Tibial artery (tissue), 4 donors: ENCODE results near the gene RGP1.

Experiments used
- DNase-seq, 2 donors: peaks; one replicate each; pipeline ENCODE4 v3.0.0-alpha.2; 2019
- H3K27ac ChIP-seq, 2 donors: fragments of 200-600 bp; sonication (generic) in 1 of 2; 1 replicate in 1 of 2; 2 replicates in 1 of 2; pipeline ENCODE4 v1.5.1; 2018 to 2019; ENCODE audit warnings: mild to moderate bottlenecking in 1 of 2
- H3K27me3 ChIP-seq, 2 donors: fragments of 200-600 bp; sonication (generic) in 1 of 2; one replicate each; pipeline versions ENCODE4 v1.5.1 to v1.6.0; 2016 to 2019
- H3K36me3 ChIP-seq, 3 donors: fragments of 200-600 bp; sonication (generic) in 2 of 3; one replicate each; pipeline ENCODE4 v1.5.1; 2016 to 2019; ENCODE audit warnings: mild to moderate bottlenecking in 2 of 3
- H3K4me1 ChIP-seq, 4 donors: fragments of 200-600 bp; sonication (generic) in 2 of 4; 1 replicate in 3 of 4; 2 replicates in 1 of 4; pipeline ENCODE4 v1.5.1; 2016 to 2019
- H3K4me3 ChIP-seq, 2 donors: fragments of 200-600 bp; sonication (generic) in 1 of 2; 1 replicate in 1 of 2; 2 replicates in 1 of 2; pipeline ENCODE4 v1.5.1; 2018 to 2019; ENCODE audit warnings: mild to moderate bottlenecking in 2 of 2
- H3K9me3 ChIP-seq, 3 donors: fragments of 200-600 bp; sonication (generic) in 1 of 3; one replicate each; pipeline ENCODE4 v1.5.1; 2016 to 2019
- intact Hi-C: fragments of 100-400 bp; cut with DNase I; formaldehyde crosslinking; loops from one replicate; pipeline ENCODE4 v1.15.0; 2023; ENCODE audit warnings: low total_unique reads
- TF ChIP-seq, protein P1 (sequence below), 2 experiments: fragments of 200-600 bp in 1 of 2; fragments of 450-650 bp in 1 of 2; IDR thresholded peaks; one replicate each; pipeline ENCODE4 v1.5.1; 2017 to 2019; ENCODE audit warnings: antibody characterized with exemption in 2 of 2, mild to moderate bottlenecking in 1 of 2, moderate library complexity in 1 of 2

The RGP1 gene

DNA sequence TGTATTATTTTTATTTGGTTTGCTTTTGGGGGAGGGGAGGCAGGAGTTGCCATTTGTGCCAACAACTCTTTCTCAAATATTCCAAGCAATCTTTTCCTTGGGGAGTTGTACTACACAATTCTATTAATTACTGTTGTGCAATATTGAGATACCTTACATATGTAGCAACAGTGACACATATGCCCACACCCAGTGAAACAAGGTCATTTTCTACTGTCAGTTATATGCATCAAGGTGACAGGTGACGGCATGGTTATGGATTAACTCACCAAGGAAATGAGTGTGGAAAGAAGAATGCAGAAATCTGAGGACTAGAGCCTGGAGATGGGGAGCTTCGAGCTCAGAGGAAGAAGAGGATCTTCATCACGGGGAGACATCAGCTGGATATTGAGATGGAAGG, 22.9 kb downstream of the RGP1 start:
- Histone ChIP-seq H3K4me1 (peaks cover 0 to 23% (median 18%) of the 10 kb centered on the region in 4 donors), H3K27ac (no peak overlapping the region), H3K4me3 (no peak overlapping the region), H3K9me3 (no peaks in the 10 kb centered on the region), H3K27me3 (no peaks in the 10 kb centered on the region), H3K36me3 (no peaks in the 10 kb centered on the region)
- DNase-seq: no peak
- TF ChIP-seq, protein P1, sequence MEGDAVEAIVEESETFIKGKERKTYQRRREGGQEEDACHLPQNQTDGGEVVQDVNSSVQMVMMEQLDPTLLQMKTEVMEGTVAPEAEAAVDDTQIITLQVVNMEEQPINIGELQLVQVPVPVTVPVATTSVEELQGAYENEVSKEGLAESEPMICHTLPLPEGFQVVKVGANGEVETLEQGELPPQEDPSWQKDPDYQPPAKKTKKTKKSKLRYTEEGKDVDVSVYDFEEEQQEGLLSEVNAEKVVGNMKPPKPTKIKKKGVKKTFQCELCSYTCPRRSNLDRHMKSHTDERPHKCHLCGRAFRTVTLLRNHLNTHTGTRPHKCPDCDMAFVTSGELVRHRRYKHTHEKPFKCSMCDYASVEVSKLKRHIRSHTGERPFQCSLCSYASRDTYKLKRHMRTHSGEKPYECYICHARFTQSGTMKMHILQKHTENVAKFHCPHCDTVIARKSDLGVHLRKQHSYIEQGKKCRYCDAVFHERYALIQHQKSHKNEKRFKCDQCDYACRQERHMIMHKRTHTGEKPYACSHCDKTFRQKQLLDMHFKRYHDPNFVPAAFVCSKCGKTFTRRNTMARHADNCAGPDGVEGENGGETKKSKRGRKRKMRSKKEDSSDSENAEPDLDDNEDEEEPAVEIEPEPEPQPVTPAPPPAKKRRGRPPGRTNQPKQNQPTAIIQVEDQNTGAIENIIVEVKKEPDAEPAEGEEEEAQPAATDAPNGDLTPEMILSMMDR (IDR thresholded peaks at IDR 0.05): no peak
- intact Hi-C loops: no loop called here

DNA sequence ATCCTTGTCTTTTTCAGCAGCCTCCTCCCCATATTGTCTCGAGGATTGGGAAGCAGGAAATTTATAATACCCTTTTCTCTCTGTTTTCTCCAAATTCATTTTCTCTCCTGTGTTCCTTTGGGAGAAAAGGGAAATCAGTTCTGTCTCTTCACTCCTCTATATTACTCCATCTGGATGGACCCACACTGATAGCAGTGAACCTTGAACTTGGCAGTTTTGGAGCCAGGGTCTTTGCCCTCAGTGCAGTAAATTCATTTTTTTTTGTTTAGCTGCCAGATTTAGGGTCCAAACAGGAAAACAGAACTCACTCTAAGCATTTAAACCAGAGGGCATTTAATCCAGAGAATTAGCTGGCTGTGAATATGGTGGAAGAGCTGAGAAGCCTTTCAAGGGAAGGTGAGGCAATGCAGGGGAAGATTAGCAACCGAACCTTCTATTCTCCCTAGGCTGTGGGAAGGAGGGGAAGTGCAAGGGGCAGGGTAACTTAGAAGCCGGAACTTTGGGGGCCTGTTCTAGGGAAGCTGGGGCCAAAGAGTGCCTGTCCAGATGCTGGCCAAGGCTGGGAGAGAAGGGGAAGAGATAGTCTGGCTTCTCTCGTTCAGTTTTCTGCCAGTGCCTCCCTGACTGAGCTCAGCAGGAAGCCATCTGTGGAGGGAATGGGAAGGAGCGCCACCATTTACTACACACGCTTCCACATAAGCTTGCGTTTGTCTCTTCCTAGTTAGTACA, 26.0 kb downstream of the RGP1 start:
- H3K27ac ChIP-seq: no peak overlapping the region
- no peak overlapping the region for H3K4me3 ChIP-seq
- peak in 1 of 2 donors; percentile 34 for DNase-seq
- H3K9me3 ChIP-seq: no peaks in the 10 kb centered on the region
- H3K4me1 ChIP-seq: peaks cover 0 to 20% (median 18%) of the 10 kb centered on the region in 4 donors
- no peaks in the 10 kb centered on the region for H3K36me3 ChIP-seq
- no peaks in the 10 kb centered on the region for H3K27me3 ChIP-seq
- TF ChIP-seq, protein P1 (IDR thresholded peaks at IDR 0.05): no peak
- intact Hi-C loops: no loop called here

DNA sequence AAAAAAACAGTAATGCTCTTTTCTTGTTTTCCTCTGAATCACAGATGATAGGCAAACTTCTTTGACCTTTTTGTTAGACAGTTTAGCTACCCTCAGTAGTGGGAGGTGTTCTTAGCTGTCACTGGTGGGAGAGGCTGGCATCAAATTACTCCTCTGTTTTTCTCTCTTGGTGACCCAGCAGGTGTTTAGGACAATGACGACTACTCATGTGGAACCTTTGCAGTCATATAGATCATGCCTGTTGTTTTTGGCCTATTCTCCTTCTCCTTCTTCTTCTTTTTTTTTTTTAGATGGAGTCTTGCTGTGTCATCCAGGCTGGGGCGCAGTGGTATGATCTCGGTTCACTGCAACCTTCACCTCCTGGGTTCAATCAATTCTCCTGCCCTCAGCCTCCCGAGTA, 26.9 kb downstream of the RGP1 start:
- H3K4me1 ChIP-seq: peaks cover 0 to 11% (median 10%) of the 10 kb centered on the region in 4 donors
- intact Hi-C loops: no loop called here
- no peak overlapping the region for H3K27ac ChIP-seq
- TF ChIP-seq, protein P1 (IDR thresholded peaks at IDR 0.05): no peak
- no peak overlapping the region for H3K4me3 ChIP-seq
- no peak for DNase-seq
- no peaks in the 10 kb centered on the region for H3K27me3 ChIP-seq
- no peaks in the 10 kb centered on the region for H3K9me3 ChIP-seq
- H3K36me3 ChIP-seq: no peaks in the 10 kb centered on the region

DNA sequence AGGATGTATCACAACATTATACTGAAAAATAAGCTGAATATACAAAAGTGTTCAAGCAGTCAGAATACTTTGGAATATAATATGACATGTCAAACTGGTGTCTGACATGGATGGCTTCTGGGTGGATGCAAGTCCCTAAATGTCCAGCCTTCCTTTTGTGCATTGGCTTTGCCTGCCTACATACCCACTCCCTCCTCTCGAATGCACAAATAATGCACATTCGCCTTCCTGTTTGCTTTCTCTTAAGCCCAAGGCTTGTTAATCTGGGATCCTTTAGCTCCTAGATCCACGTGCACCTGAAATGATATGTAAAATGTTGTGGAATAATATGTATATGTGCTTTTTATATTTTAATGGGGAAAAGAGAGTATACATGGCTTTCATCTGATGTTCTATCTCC, 29.4 kb downstream of the RGP1 start:
- H3K9me3 ChIP-seq: no peaks in the 10 kb centered on the region
- TF ChIP-seq, protein P1 (IDR thresholded peaks at IDR 0.05): no peak
- intact Hi-C loops: no loop called here
- no peak overlapping the region for H3K4me3 ChIP-seq
- H3K36me3 ChIP-seq: no peaks in the 10 kb centered on the region
- H3K4me1 ChIP-seq: no peaks in the 10 kb centered on the region
- no peak overlapping the region for H3K27ac ChIP-seq
- H3K27me3 ChIP-seq: no peaks in the 10 kb centered on the region
- DNase-seq: no peak

DNA sequence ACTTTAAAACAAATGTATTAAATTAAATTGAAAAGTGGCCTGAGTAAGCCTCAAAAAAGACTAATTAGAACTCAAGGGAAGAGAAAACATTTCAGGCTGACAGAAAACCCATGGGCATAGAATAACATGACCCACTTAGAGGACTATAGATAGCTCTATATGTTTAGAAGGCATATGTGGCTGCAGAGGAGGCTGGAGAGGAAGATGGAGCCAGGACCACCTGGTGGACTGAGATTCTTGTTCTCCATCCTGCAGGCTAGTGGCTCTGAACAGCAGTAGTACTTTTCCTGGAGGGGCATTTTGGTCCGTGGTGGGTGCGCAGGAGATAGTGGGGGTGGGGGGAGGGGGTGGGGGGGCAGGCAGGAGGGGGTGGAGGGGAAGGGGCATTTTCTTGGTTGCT, 32.0 kb downstream of the RGP1 start:
- no peaks in the 10 kb centered on the region for H3K9me3 ChIP-seq
- no peak for DNase-seq
- intact Hi-C loops: no loop called here
- H3K4me1 ChIP-seq: no peaks in the 10 kb centered on the region
- no peaks in the 10 kb centered on the region for H3K27me3 ChIP-seq
- H3K4me3 ChIP-seq: no peak overlapping the region
- no peak overlapping the region for H3K27ac ChIP-seq
- TF ChIP-seq, protein P1 (IDR thresholded peaks at IDR 0.05): no peak
- H3K36me3 ChIP-seq: no peaks in the 10 kb centered on the region
